Ramos (cell line): ENCODE data around the gene BLVRB.
"Not testable (repeated sequence)": the region's sequence is repeated elsewhere in the genome, so short reads cannot be mapped to it uniquely, and the experiment has no call there.

Experiments
- in situ Hi-C: fragments of 300-500 bp; cut with MboI; formaldehyde crosslinking; loops from one replicate; pipeline ENCODE4 v1.14.3; 2022; ENCODE audit warnings: low sequenced_read_pairs; ENCODE audit not compliant: unreplicated experiment

Gene BLVRB

GRCh38 chr19:40411125-40411842, 54.3 kb downstream of the BLVRB start:
- in situ Hi-C loops, result no loop called here

- in situ Hi-C loops, result no loop called here
Observed at GRCh38 chr19:40410030-40410389, 55.5 kb downstream of the BLVRB start.

- in situ Hi-C loops, result not testable (repeated sequence)
Observed at GRCh38 chr19:40408598-40408925, 57.0 kb downstream of the BLVRB start.

- in situ Hi-C loops, result no loop called here
Observed at GRCh38 chr19:40407714-40408597, 57.6 kb downstream of the BLVRB start.

DNA sequence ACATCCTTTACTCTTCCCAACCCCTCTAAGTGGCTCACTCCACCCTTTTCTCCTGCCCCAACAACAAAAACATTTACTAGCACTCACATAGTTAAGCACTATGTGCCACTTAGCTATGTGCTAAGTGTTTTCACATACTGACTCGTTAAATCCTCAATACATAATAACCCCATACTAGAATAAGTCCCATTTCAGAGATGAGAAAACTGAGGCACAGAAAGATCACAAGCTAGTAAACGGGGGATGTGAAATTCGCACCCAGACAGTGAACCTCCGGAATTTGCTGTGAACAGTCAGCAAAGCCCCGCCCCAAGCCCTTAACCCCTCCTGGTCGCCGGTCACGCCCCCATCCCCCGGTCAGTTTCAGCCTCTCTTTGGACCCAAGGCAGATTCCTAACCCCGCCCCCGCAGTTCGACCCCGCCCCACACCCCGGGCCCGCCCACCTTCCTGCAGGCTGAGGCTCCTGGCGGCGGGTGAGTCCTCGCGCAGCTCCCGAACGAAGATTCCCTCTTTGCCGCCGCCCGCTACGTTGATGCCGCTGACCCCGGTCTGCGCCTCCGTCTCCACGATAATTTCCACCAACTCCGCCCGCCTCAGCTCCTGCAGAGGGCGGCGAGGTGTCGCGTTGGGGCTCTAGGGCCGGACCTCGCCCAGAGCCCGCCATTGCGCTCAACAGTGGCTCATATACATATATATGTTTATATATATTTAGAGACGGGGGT, 62.1 kb downstream of the BLVRB start:
- in situ Hi-C loops, result no loop called here

DNA sequence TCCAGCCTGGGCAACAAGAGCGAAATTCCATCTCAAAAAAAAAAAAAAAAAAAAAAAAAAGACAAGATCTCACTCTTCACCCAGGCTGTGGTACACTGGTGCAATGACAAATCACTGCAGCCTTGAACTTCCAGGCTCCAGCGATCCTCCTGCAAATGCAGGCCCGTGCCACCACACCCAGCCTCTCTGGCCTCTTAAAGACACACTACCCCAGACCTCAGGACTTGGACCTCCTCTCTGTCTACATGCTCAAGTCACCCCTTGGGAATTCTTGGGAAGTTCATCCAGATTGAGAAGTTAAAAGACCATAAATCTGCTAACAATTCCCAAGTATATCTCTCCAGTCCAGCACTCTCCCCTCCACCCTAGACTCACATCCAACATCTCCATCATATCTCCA, 65.0 kb downstream of the BLVRB start:
- in situ Hi-C loops, result no loop called here

DNA sequence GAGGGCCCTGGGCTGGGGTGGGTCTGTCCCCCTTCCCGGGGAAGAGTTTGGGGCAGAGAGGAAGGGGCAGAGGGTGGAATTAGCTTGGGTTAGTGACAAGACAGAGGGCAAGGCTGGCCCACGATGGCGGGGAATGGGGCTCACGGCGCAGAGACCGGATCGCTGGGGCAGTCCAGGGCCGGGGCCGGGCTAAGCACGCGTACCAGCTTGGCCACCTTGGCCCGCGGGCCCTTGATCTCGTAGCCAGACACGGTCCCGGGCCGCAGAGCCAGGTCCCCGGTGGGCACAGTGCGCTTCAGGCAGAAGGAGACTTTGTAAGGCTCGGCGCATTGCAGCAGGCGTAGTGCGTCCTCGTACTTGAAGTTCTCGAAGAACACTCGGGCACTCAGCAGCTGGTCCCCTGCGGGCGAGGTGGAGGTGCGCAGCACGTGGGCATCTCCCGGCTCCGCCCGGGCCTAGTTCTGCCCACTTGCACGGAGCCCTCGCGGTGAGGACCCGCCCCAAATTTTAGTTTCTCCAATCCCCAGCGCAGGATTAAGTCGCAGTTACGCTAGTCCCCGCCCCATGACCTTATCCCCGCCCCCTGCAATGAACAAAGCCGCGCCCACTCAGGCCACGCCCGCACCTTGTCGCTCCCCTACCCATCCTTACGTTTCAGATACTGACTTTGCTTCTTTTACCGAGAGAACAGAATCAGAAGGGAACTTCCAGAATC, 67.0 kb downstream of the BLVRB start:
- in situ Hi-C loops, result no loop called here
